ENCODE data around the gene NCR3LG1.

NCR3LG1 gene

GRCh38 chr11:17414317-17414737, 62.7 kb downstream of the NCR3LG1 start:
- DNase-seq (ENCODE audit: low read depth) = no peak
- no peak overlapping the region for H3K4me3 ChIP-seq (ENCODE audit: low read depth, low read length)
- TF ChIP-seq CTCF (IDR thresholded peaks at IDR 0.05; ENCODE audit: low read depth, low read length, missing control alignments) = no peak
- in situ Hi-C loops (cut with HindIII; ENCODE audit: low sequenced_read_pairs) = no loop called here

GRCh38 chr11:17414992-17415391, 63.4 kb downstream of the NCR3LG1 start:
- in situ Hi-C loops (cut with HindIII; ENCODE audit: low sequenced_read_pairs) = no loop called here
- no peak for DNase-seq (ENCODE audit: low read depth)
- no peak overlapping the region for H3K4me3 ChIP-seq (ENCODE audit: low read depth, low read length)
- no peak for TF ChIP-seq CTCF (IDR thresholded peaks at IDR 0.05; ENCODE audit: low read depth, low read length, missing control alignments)

GRCh38 chr11:17415523-17416104, 64.0 kb downstream of the NCR3LG1 start:
- no peak overlapping the region for H3K4me3 ChIP-seq (ENCODE audit: low read depth, low read length)
- no peak for TF ChIP-seq CTCF (IDR thresholded peaks at IDR 0.05; ENCODE audit: low read depth, low read length, missing control alignments)
- in situ Hi-C loops (cut with HindIII; ENCODE audit: low sequenced_read_pairs) = no loop called here
- DNase-seq (ENCODE audit: low read depth) = no peak

- H3K4me3 ChIP-seq (ENCODE audit: low read depth, low read length) = no peak overlapping the region
- no peak for TF ChIP-seq CTCF (IDR thresholded peaks at IDR 0.05; ENCODE audit: low read depth, low read length, missing control alignments)
- in situ Hi-C loops (cut with HindIII; ENCODE audit: low sequenced_read_pairs) = no loop called here
- DNase-seq (ENCODE audit: low read depth) = no peak
Measured at GRCh38 chr11:17416492-17416891, 64.9 kb downstream of the NCR3LG1 start.

GRCh38 chr11:17418444-17419081, 67.0 kb downstream of the NCR3LG1 start:
- no peak overlapping the region for H3K4me3 ChIP-seq (ENCODE audit: low read depth, low read length)
- in situ Hi-C loops (cut with HindIII; ENCODE audit: low sequenced_read_pairs) = no loop called here
- no peak for TF ChIP-seq CTCF (IDR thresholded peaks at IDR 0.05; ENCODE audit: low read depth, low read length, missing control alignments)

GRCh38 chr11:17421781-17422180, 70.2 kb downstream of the NCR3LG1 start:
- TF ChIP-seq CTCF (IDR thresholded peaks at IDR 0.05; ENCODE audit: low read depth, low read length, missing control alignments) = no peak
- in situ Hi-C loops (cut with HindIII; ENCODE audit: low sequenced_read_pairs) = no loop called here
- no peak overlapping the region for H3K4me3 ChIP-seq (ENCODE audit: low read depth, low read length)
- no peak for DNase-seq (ENCODE audit: low read depth)

More at GRCh38 chr11:17418444-17419081, 67.0 kb downstream of the NCR3LG1 start:
- DNase-seq (ENCODE audit: low read depth) = no peak

All from astrocyte of the cerebellum (primary cell).